SK-N-SH (cell line): ENCODE results near the gene OLAH.

ENCODE experiments used
- CTCF ChIP-seq: fragments of 200-600 bp; sonication (generic); IDR thresholded peaks from 2 replicates; pipeline ENCODE4 v1.6.1; 2017; ENCODE audit warnings: antibody characterized with exemption, mild to moderate bottlenecking, moderate library complexity
- FOXJ3 ChIP-seq: sonication (generic); formaldehyde crosslinking; IDR thresholded peaks from 2 replicates; pipeline ENCODE4 v1.5.1; 2020; ENCODE audit warnings: mild to moderate bottlenecking, missing genetic modification reagents
- JUND ChIP-seq: IDR thresholded peaks from 2 replicates; pipeline ENCODE4 v1.4.0; 2012
- MAX ChIP-seq: IDR thresholded peaks from 2 replicates; pipeline ENCODE4 v1.4.0; 2012; ENCODE audit warnings: low read depth
- RFX5 ChIP-seq: IDR thresholded peaks from 2 replicates; pipeline ENCODE4 v1.6.1; 2012; ENCODE audit warnings: mild to moderate bottlenecking, improper control_type of control experiment, low read length
- USF1 ChIP-seq: IDR thresholded peaks from 2 replicates; pipeline ENCODE4 v1.4.0; 2012; ENCODE audit warnings: low read depth, borderline replicate concordance

- TF ChIP-seq RFX5: no peak
- no peak for TF ChIP-seq MAX
- TF ChIP-seq CTCF: no peak
- TF ChIP-seq USF1: no peak
- no peak for TF ChIP-seq FOXJ3 (CRISPR knock-in tag)
- no peak for TF ChIP-seq JUND
Measured at GRCh38 chr10:15067154-15067553, 23.4 kb downstream of the OLAH start.
